Progenitor cell of endocrine pancreas (in vitro differentiated cells): Measurements from ENCODE around the gene FKTN. TPM values are rescaled to one million over a fixed set of nuclear protein-coding genes. Genes with fewer than 3 reads are reported as not detected.

ENCODE experiments used
- DNase-seq: peaks from one replicate; pipeline ENCODE4 v3.0.0; 2021; ENCODE audit warnings: low spot score; ENCODE audit not compliant: unreplicated experiment
- H3K27ac Mint-ChIP-seq: 2 replicates; pipeline ENCODE4 v1.8.0; 2021; ENCODE audit warnings: mild to moderate bottlenecking, moderate library complexity, mixed read lengths
- H3K27me3 Mint-ChIP-seq: 2 replicates; pipeline ENCODE4 v1.8.0; 2021; ENCODE audit warnings: mixed read lengths
- H3K36me3 Mint-ChIP-seq: 2 replicates; pipeline ENCODE4 v1.8.0; 2022; ENCODE audit warnings: mixed read lengths; ENCODE audit not compliant: insufficient read depth
- H3K4me1 Mint-ChIP-seq: 2 replicates; pipeline ENCODE4 v1.8.0; 2021; ENCODE audit warnings: low read depth, mixed read lengths
- H3K4me3 Mint-ChIP-seq: 2 replicates; pipeline ENCODE4 v1.8.0; 2021; ENCODE audit warnings: low read depth, mild to moderate bottlenecking, moderate library complexity, mixed read lengths
- H3K9me3 Mint-ChIP-seq: 2 replicates; pipeline ENCODE4 v1.8.0; 2021; ENCODE audit warnings: low read depth, mixed read lengths
- CTCF ChIP-seq: fragments of 200-600 bp; sonication (generic); IDR thresholded peaks from one replicate; pipeline ENCODE4 v1.5.0; 2021; ENCODE audit warnings: antibody characterized with exemption, mild to moderate bottlenecking; ENCODE audit not compliant: unreplicated experiment
- total RNA-seq: library from RNA; stranded (reverse); gene quantifications from 2 replicates; pipeline ENCODE4 v1.2.1, GENCODE V29; 2021

Gene FKTN
- total RNA-seq, 1 donor from 2014 or later: 19.0 TPM

DNA sequence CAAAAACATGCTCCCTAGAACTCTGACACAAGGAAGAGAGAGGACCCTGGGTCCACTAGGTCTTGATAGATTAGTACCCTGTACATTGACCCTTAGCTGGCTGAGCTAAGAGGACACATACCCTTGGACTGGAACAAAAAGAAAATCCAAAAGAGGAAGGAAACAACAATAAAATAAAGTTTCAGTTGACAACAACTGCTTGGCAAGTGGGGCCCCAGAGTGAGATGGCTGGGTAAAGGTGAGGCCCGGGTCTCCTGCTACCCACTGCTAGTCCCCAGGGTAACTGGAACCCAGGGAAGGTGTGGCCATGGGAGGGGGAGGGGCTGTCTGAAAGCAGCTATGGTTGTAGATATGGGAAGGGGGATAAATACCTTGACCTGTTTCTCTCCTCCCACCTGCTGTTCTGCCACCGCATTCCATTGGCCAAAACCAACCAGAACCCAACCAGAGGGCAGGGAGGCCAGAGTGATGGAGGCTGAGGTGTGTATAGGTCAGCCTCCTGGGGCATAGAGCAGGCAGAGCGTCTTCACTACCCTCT, 116.0 kb downstream of the FKTN start:
- Mint-ChIP-seq H3K27ac (no peak overlapping the region), H3K4me1 (peaks cover 9% of the 10 kb centered on the region), H3K27me3 (peaks cover 28% of the 10 kb centered on the region), H3K4me3 (no peak overlapping the region), H3K36me3 (no peaks in the 10 kb centered on the region), H3K9me3 (no peaks in the 10 kb centered on the region)
- no peak for TF ChIP-seq CTCF
- no peak for DNase-seq

DNA sequence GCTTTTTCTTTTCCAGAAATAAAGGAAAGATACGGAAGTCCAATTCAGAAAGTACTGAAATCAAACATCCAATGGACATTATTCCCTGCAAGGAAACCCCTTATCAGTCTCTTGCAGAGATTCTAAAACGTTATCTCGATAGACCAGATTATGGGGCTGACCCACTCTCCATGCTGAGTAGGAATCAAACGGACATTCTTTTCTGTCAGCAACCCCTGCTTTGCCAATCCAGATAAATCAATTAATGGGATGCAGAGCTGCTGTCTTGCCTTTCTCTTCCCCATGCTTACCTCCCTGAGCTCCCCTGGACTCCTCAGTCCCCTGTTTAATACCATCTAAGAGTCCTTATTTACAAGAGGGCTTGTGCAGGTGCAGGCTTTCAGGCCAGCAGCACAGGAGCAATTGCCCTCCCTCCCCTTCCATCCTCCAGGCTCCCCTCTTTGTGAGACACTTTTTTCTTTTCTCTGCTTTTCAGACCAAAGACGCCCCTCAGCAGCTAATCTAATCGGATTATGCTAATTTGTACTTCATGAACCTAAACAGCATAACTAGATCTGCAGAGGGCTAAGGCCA, 118.5 kb downstream of the FKTN start:
- no peak for DNase-seq
- H3K4me1 Mint-ChIP-seq: peaks cover 11% of the 10 kb centered on the region
- H3K9me3 Mint-ChIP-seq: no peaks in the 10 kb centered on the region
- TF ChIP-seq CTCF: no peak
- peaks cover 11% of the 10 kb centered on the region for H3K27me3 Mint-ChIP-seq
- no peak overlapping the region for H3K27ac Mint-ChIP-seq
- no peaks in the 10 kb centered on the region for H3K36me3 Mint-ChIP-seq
- no peak overlapping the region for H3K4me3 Mint-ChIP-seq

GRCh38 chr9:105678163-105678562, 120.2 kb downstream of the FKTN start:
- H3K4me1 Mint-ChIP-seq: peaks cover 11% of the 10 kb centered on the region
- no peaks in the 10 kb centered on the region for H3K9me3 Mint-ChIP-seq
- DNase-seq: no peak
- H3K27me3 Mint-ChIP-seq: peaks cover 4% of the 10 kb centered on the region
- no peak overlapping the region for H3K4me3 Mint-ChIP-seq
- TF ChIP-seq CTCF: no peak
- no peak overlapping the region for H3K27ac Mint-ChIP-seq
- no peaks in the 10 kb centered on the region for H3K36me3 Mint-ChIP-seq

DNA sequence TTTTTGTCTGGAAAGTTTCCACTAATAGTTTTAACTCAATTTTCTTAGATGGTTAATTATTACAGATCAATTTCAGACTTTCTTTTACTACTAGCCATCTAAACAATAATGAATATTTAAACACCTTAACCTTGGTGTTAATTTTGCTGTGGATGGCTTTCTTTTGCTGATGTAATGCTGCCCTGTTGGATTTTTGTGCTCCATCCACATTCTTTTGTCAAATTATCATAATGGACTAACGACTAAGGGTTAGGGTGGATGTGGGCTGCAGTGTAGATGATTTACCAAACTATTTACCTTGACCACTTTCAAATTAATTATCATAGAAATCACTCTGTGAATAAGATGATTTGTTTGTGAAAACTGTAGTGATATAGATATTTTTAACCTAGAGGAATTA, 120.8 kb downstream of the FKTN start:
- H3K4me3 Mint-ChIP-seq: no peak overlapping the region
- H3K36me3 Mint-ChIP-seq: no peaks in the 10 kb centered on the region
- peaks cover 4% of the 10 kb centered on the region for H3K27me3 Mint-ChIP-seq
- no peak for DNase-seq
- TF ChIP-seq CTCF: no peak
- H3K4me1 Mint-ChIP-seq: peaks cover 11% of the 10 kb centered on the region
- H3K27ac Mint-ChIP-seq: no peak overlapping the region
- no peaks in the 10 kb centered on the region for H3K9me3 Mint-ChIP-seq

GRCh38 chr9:105679257-105680022, 121.5 kb downstream of the FKTN start:
- Mint-ChIP-seq H3K4me3 (no peak overlapping the region), H3K9me3 (no peaks in the 10 kb centered on the region), H3K27ac (no peak overlapping the region), H3K27me3 (peaks cover 4% of the 10 kb centered on the region), H3K36me3 (no peaks in the 10 kb centered on the region), H3K4me1 (peaks cover 11% of the 10 kb centered on the region)
- no peak for DNase-seq
- TF ChIP-seq CTCF: no peak
